Measurements from ENCODE around the gene CALML6.

DNA sequence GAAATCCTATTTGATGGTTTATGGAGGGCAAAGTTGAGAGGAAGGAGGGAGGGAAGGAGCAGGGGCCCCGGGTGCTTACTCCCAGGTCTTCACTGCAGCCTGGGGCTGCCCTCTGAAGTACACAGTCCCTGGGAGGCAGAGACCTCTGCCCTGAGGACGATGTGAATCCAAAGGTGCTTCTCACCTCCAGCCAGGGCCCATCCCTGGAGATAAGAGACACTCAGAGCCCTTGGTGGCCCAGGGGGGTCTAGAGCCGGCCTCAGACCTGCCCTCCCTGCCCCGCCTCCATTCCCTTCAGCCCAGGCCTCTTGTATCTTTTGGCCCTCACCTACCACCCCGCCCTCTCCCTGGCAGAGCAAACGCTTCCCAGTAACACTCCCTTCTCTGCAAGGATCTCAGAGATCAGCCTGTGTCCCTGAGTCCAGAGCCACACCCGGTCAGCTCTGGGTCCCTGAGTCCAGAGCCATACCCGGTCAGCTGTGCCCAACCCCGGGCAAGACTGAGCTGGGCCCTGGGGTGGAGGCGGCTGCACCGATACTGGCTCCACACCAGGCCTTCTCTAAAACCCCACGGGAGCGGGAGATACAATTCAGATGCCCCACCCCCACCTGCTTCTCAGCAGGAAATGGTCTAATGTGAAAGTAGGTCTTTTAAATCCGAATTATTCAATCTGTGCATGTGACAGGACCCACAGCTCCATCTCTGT lies 20.6 kb upstream of the CALML6 start:
- TF ChIP-seq, protein P1, sequence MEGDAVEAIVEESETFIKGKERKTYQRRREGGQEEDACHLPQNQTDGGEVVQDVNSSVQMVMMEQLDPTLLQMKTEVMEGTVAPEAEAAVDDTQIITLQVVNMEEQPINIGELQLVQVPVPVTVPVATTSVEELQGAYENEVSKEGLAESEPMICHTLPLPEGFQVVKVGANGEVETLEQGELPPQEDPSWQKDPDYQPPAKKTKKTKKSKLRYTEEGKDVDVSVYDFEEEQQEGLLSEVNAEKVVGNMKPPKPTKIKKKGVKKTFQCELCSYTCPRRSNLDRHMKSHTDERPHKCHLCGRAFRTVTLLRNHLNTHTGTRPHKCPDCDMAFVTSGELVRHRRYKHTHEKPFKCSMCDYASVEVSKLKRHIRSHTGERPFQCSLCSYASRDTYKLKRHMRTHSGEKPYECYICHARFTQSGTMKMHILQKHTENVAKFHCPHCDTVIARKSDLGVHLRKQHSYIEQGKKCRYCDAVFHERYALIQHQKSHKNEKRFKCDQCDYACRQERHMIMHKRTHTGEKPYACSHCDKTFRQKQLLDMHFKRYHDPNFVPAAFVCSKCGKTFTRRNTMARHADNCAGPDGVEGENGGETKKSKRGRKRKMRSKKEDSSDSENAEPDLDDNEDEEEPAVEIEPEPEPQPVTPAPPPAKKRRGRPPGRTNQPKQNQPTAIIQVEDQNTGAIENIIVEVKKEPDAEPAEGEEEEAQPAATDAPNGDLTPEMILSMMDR (IDR thresholded peaks at IDR 0.05; ENCODE audit: low read length): no peak
- no peak for TF ChIP-seq EZH2 (IDR thresholded peaks at IDR 0.05; ENCODE audit: borderline replicate concordance, low read length)

Measured in OCI-LY1 (cell line).